HCT116 (cell line): ENCODE measurements around the gene DCDC2. TPM values are rescaled to one million over a fixed set of nuclear protein-coding genes. Genes with fewer than 3 reads are reported as not detected.

Experiments used
- ATAC-seq: fragments of 200-7000 bp; cut with Tn5 transposase; 2 replicates; pipeline ENCODE4 v1.9.1; 2020; ENCODE audit warnings: mild to moderate bottlenecking, moderate library complexity
- BruUV-seq: library from RNA; stranded (reverse); fragments of 400-500 nt; replicated peaks from 2 replicates; lab custom pipeline; 2021; lab: Mats Ljungman, UMichigan
- CTCF ChIA-PET: fragments of 300-600 bp; sonication (Branson Sonifier 250); formaldehyde crosslinking; loops from one replicate; lab custom pipeline; 2021; ENCODE audit warnings: antibody characterized with exemption; lab: Charles Lee
- POLR2A ChIA-PET: fragments of 300-600, 350-600 bp; sonication (Branson Sonifier 250); formaldehyde crosslinking; loops from one replicate; lab custom pipeline; 2021; ENCODE audit warnings: antibody characterized with exemption; lab: Charles Lee
- RAD21 ChIA-PET, 2 experiments: fragments of 300-600 bp; sonication (Branson Sonifier 250); formaldehyde crosslinking; loops; one replicate each; lab custom pipeline; 2023; ENCODE audit warnings: low total read pairs in 2 of 2; ENCODE audit not compliant: uncharacterized antibody in 2 of 2, unreplicated experiment in 2 of 2, low non-redundant PET in 1 of 2; lab: Charles Lee
- DNase-seq: peaks from one replicate; pipeline ENCODE4 v3.0.0-alpha.2; 2010; ENCODE audit warnings: low read depth, low spot score
- H2AFZ ChIP-seq: fragments of 200-600 bp; shearing (Covaris generic), sonication (generic); 2 replicates; pipeline ENCODE4 v1.6.1; 2017; ENCODE audit warnings: low read depth, mixed run types, mixed read lengths, antibody characterized with exemption, low read length; ENCODE audit not compliant: poor library complexity, severe bottlenecking
- H3K27ac ChIP-seq: 2 replicates; pipeline ENCODE4 v1.5.1; 2012; ENCODE audit warnings: low read depth, low read length
- H3K27me3 ChIP-seq: fragments of 200-600 bp; sonication (generic); 2 replicates; pipeline ENCODE4 v1.6.1; 2016; ENCODE audit warnings: mixed run types, low read length, mixed read lengths; ENCODE audit not compliant: insufficient read depth
- H3K36me3 ChIP-seq, 2 experiments: fragments of 200-500 bp in 1 of 2; fragments of 200-600 bp in 1 of 2; sonication (Bioruptor generic) in 1 of 2; sonication (generic) in 1 of 2; 2 replicates each; pipeline versions ENCODE4 v1.5.1 to v1.6.1; 2014 to 2016; ENCODE audit warnings: low read length in 2 of 2, inconsistent platforms in 1 of 2, mixed read lengths in 1 of 2, mixed run types in 1 of 2; ENCODE audit not compliant: insufficient read depth in 2 of 2, control insufficient read depth in 1 of 2
- H3K4me1 ChIP-seq, 2 experiments: fragments of 200-600 bp in 1 of 2; sonication (generic) in 1 of 2; 2 replicates each; pipeline versions ENCODE4 v1.5.1 to v1.6.1; 2012 to 2017; ENCODE audit warnings: low read length in 2 of 2, inconsistent platforms in 1 of 2, mild to moderate bottlenecking in 1 of 2, mixed read lengths in 1 of 2, mixed run types in 1 of 2, moderate library complexity in 1 of 2; ENCODE audit not compliant: insufficient read depth in 2 of 2, control insufficient read depth in 1 of 2
- H3K4me2 ChIP-seq: fragments of 200-600 bp; sonication (generic); 2 replicates; pipeline ENCODE4 v1.6.1; 2017; ENCODE audit warnings: mixed run types, low read length, mixed read lengths
- H3K4me3 ChIP-seq, 2 experiments: fragments of 200-600 bp in 1 of 2; sonication (generic) in 1 of 2; replicated peaks in 1 of 2; 2 replicates each; pipeline ENCODE4 v1.5.1; 2011 to 2016; ENCODE audit warnings: low read length in 2 of 2, control low read depth in 1 of 2, low read depth in 1 of 2, mild to moderate bottlenecking in 1 of 2, mixed read lengths in 1 of 2, mixed run types in 1 of 2
- H3K79me2 ChIP-seq: fragments of 200-600 bp; sonication (generic); 2 replicates; pipeline ENCODE4 v1.6.1; 2017; ENCODE audit warnings: mild to moderate bottlenecking, mixed run types, low read length, moderate library complexity, mixed read lengths; ENCODE audit not compliant: insufficient read depth
- H3K9ac ChIP-seq: fragments of 200-600 bp; sonication (generic); 2 replicates; pipeline ENCODE4 v1.6.1; 2016; ENCODE audit warnings: low read length, mixed read lengths
- H3K9me2 ChIP-seq: fragments of 200-600 bp; sonication (generic), shearing (Covaris generic); 2 replicates; pipeline ENCODE4 v1.6.1; 2017; ENCODE audit warnings: mixed run types, mild to moderate bottlenecking, moderate library complexity; ENCODE audit not compliant: insufficient read depth
- H3K9me3 ChIP-seq, 2 experiments: fragments of 200-500 bp in 1 of 2; fragments of 200-600 bp in 1 of 2; sonication (Bioruptor generic) in 1 of 2; sonication (generic) in 1 of 2; 2 replicates each; pipeline ENCODE4 v1.6.1; 2014 to 2017; ENCODE audit warnings: low read length in 2 of 2, mixed read lengths in 2 of 2, inconsistent platforms in 1 of 2, low read depth in 1 of 2, mild to moderate bottlenecking in 1 of 2, mixed run types in 1 of 2, moderate library complexity in 1 of 2; ENCODE audit not compliant: control insufficient read depth in 1 of 2, insufficient read depth in 1 of 2
- H4K20me1 ChIP-seq: fragments of 200-600 bp; sonication (generic), shearing (Covaris generic); 2 replicates; pipeline ENCODE4 v1.6.1; 2017; ENCODE audit warnings: mixed run types, mild to moderate bottlenecking, moderate library complexity; ENCODE audit not compliant: insufficient read depth
- EZH2 ChIP-seq: fragments of 200-600 bp; sonication (generic); IDR thresholded peaks from 2 replicates; pipeline ENCODE4 v1.6.1; 2017; ENCODE audit warnings: antibody characterized with exemption, mixed run types
- JUND ChIP-seq: IDR thresholded peaks from 2 replicates; pipeline ENCODE4 v1.6.1; 2012
- POLR2A ChIP-seq: IDR thresholded peaks from 2 replicates; pipeline ENCODE4 v1.7.0; 2011; ENCODE audit warnings: borderline replicate concordance; ENCODE audit not compliant: insufficient read depth, insufficient read length; ENCODE audit errors: extremely low read depth
- POLR2AphosphoS5 ChIP-seq: IDR thresholded peaks from 2 replicates; pipeline ENCODE4 v1.6.1; 2011; ENCODE audit warnings: mild to moderate bottlenecking, low read depth, low read length, moderate library complexity
- ZNF274 ChIP-seq: fragments of 200-500 bp; sonication (Bioruptor generic); IDR thresholded peaks from 2 replicates; pipeline ENCODE4 v1.6.1; 2014; ENCODE audit warnings: mild to moderate bottlenecking, low read depth, low read length, inconsistent platforms
- intact Hi-C: fragments of 100-400 bp; cut with micrococcal nuclease; formaldehyde crosslinking; loops from 2 replicates; pipeline ENCODE4 v1.10.0; 2022
- total RNA-seq: library from RNA; stranded (reverse); gene quantifications from one replicate; pipeline ENCODE4 v1.2.1, GENCODE V29; 2021; ENCODE audit not compliant: unreplicated experiment
- TF ChIP-seq, protein P1 (sequence below), 3 experiments: fragments of 200-600 bp in 1 of 3; sonication (generic) in 1 of 3; IDR thresholded peaks in 2 of 3; conservative IDR thresholded peaks in 1 of 3; 2 replicates each; pipeline ENCODE4 v1.5.1; 2012 to 2017; ENCODE audit warnings: low read depth in 2 of 3, low read length in 2 of 3, antibody characterized with exemption in 1 of 3, borderline replicate concordance in 1 of 3, control low read depth in 1 of 3, mild to moderate bottlenecking in 1 of 3, mixed read lengths in 1 of 3, mixed run types in 1 of 3, moderate library complexity in 1 of 3; ENCODE audit not compliant: insufficient read depth in 1 of 3
- TF ChIP-seq, protein P2 (sequence below): IDR thresholded peaks from 2 replicates; pipeline ENCODE4 v1.6.1; 2011; ENCODE audit warnings: mild to moderate bottlenecking, low read length, moderate library complexity; ENCODE audit not compliant: insufficient replicate concordance; ENCODE audit errors: extremely low read depth

DCDC2 gene
- total RNA-seq, 1 experiment from 2014 or later = 0.17 TPM

DNA sequence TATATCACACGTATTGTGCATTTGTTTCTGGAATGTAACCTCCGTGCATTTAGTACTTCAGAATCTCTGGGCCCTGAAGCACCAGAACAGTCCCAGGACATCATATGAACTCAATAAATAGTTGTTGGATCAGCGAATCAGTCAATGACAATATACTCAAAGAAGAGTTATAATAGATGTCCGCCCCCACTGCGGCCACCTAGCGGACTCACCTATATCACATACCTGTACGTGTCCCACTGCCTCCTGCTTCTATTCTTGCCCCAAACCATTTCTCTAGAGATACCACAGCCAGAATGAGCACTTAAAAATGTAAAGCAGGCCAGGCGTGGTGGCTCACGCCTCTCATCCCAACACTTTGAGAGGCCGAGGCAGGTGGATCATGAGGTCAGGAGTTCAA, 73.9 kb downstream of the DCDC2 start:
- POLR2A ChIA-PET = interaction anchor here (1.0 kb wide), 1 partner anchor 105 kb away, joined by 3 read pairs; no protein-coding TSS in a partner anchor

More for the DNA sequence above, 73.9 kb downstream of the DCDC2 start:
- H3K4me2 ChIP-seq = no peak overlapping the region
- H4K20me1 ChIP-seq = no peaks in the 10 kb centered on the region
- peaks cover 3% of the 10 kb centered on the region; the same call in 1 of the 2 replicates for H3K27me3 ChIP-seq
- ChIA-PET CTCF (interaction anchor here (1.1 to 2.5 kb wide), 9 partner anchors 8 to 297 kb away, joined by 3 to 61 read pairs (median 8); no protein-coding TSS in a partner anchor), RAD21 (interaction anchor here (1.5 to 1.6 kb wide), 2 partner anchors 105 to 106 kb away, joined by 11 to 15 read pairs; no protein-coding TSS in a partner anchor)
- H3K27ac ChIP-seq = no peak overlapping the region
- ATAC-seq = no peak
- no peaks in the 10 kb centered on the region for H3K9me2 ChIP-seq
- no peaks in the 10 kb centered on the region for H3K36me3 ChIP-seq
- BruUV-seq = no TSS peak
- no peak overlapping the region for H3K4me3 ChIP-seq
- no peak for DNase-seq
- intact Hi-C loops = no loop called here
- H3K4me1 ChIP-seq = peaks cover 4 to 6% of the 10 kb centered on the region in 2 experiments; a peak in 2 of 4 replicates
- TF ChIP-seq POLR2AphosphoS5 = no peak
- no peak for TF ChIP-seq JUND
- TF ChIP-seq, protein P1, sequence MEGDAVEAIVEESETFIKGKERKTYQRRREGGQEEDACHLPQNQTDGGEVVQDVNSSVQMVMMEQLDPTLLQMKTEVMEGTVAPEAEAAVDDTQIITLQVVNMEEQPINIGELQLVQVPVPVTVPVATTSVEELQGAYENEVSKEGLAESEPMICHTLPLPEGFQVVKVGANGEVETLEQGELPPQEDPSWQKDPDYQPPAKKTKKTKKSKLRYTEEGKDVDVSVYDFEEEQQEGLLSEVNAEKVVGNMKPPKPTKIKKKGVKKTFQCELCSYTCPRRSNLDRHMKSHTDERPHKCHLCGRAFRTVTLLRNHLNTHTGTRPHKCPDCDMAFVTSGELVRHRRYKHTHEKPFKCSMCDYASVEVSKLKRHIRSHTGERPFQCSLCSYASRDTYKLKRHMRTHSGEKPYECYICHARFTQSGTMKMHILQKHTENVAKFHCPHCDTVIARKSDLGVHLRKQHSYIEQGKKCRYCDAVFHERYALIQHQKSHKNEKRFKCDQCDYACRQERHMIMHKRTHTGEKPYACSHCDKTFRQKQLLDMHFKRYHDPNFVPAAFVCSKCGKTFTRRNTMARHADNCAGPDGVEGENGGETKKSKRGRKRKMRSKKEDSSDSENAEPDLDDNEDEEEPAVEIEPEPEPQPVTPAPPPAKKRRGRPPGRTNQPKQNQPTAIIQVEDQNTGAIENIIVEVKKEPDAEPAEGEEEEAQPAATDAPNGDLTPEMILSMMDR (IDR thresholded peaks at IDR 0.05 in 2 of 3, conservative IDR thresholded peaks at IDR 0.05 in 1 of 3; ENCODE audit: borderline replicate concordance in 1 of 3, insufficient read depth in 1 of 3, low read depth in 2 of 3, low read length in 2 of 3) = no peak
- TF ChIP-seq POLR2A = no peak
- no peak for TF ChIP-seq EZH2
- TF ChIP-seq, protein P2, sequence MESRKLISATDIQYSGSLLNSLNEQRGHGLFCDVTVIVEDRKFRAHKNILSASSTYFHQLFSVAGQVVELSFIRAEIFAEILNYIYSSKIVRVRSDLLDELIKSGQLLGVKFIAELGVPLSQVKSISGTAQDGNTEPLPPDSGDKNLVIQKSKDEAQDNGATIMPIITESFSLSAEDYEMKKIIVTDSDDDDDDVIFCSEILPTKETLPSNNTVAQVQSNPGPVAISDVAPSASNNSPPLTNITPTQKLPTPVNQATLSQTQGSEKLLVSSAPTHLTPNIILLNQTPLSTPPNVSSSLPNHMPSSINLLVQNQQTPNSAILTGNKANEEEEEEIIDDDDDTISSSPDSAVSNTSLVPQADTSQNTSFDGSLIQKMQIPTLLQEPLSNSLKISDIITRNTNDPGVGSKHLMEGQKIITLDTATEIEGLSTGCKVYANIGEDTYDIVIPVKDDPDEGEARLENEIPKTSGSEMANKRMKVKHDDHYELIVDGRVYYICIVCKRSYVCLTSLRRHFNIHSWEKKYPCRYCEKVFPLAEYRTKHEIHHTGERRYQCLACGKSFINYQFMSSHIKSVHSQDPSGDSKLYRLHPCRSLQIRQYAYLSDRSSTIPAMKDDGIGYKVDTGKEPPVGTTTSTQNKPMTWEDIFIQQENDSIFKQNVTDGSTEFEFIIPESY = no peak
- TF ChIP-seq ZNF274 = no peak
- no peak overlapping the region for H3K9ac ChIP-seq
- H3K9me3 ChIP-seq = no peaks in the 10 kb centered on the region
- no peaks in the 10 kb centered on the region for H3K79me2 ChIP-seq
- no peak overlapping the region for H2AFZ ChIP-seq
